HUDEP-2 (cell line): ENCODE results near the gene OSBPL8.
A peak's percentile ranks its signal among the peaks of the same experiment; 100 is the strongest.

Experiments used
- DNase-seq, 76 experiments: peaks; one replicate each; lab custom pipeline; 2025; ENCODE audit not compliant: unreplicated experiment in 76 of 76; lab: John Stamatoyannopoulos, UW

Gene OSBPL8

GRCh38 chr12:76471579-76471978 is 88.0 kb downstream of the OSBPL8 start:
- DNase-seq = no peak

- peak in 12 of 76 experiments; percentile 1 to 40 (median 16) for DNase-seq
Observed at GRCh38 chr12:76470028-76470939, 89.3 kb downstream of the OSBPL8 start.

GRCh38 chr12:76464631-76465166 is 94.9 kb downstream of the OSBPL8 start:
- DNase-seq = no peak

DNA sequence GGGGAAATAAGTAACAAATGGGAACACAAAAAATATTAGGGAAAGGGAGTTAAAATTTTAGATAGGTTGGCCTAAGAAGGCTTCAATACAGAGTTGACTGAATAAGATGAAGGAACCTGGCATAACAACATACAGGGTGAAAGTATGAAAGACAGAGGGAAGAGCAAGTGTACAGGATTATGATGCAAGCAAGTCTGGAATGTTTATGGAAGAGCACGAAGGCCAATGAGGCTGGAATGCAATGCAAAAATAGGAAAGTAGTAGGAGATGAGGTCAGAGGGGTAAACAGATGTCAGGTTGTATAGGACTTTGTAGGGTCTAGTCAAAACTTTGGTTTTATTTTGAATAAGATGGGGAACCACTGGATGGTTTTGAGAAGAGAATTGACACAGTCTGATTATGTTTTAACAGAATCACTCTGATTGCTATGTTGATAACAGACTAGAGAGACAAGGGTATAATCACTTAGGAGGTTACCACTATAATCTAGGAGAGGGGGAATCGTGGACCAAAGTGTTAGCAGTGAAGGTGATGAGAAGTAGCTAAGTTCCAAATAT is 96.8 kb downstream of the OSBPL8 start:
- no peak for DNase-seq

DNA sequence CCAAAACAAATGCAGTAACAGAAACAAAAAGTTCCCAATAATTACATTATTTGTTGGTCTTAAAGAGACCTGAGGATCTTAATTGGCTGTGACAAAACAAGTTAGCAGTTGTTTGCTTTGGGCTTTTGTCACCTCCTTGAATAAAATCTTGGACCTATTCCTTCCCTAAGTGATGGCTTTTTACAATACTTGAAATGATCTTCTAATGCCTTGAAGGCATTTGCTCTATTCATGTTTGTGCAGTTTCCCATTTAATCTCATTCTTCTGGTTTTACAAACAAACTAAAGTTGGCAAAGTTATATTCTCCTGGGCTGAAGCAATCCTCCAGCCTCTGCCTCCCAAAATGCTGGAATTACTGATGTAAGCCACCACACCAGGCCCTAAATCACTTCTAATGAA is 98.8 kb downstream of the OSBPL8 start:
- no peak for DNase-seq

DNA sequence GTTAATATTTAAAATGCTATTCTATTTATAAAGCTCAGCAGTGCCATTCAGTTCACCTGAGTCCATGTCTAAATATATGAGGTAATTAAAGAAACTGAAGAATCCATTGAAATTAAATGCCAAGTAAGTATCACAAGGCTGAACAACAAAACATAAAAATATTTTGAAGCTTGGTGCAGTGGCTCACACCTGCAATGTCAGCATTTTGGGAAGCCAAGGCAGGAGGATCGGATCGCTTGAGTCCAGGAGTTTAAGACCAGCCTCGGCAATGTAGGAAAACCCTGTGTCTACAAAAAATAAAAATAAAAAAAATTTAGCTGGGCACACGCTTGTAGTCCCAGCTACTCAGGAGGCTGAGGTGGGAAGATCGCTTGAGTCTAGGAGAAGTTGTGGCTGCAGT is 101.8 kb downstream of the OSBPL8 start:
- DNase-seq = no peak

- DNase-seq = no peak
Observed at GRCh38 chr12:76457010-76457409, 102.6 kb downstream of the OSBPL8 start.

DNA sequence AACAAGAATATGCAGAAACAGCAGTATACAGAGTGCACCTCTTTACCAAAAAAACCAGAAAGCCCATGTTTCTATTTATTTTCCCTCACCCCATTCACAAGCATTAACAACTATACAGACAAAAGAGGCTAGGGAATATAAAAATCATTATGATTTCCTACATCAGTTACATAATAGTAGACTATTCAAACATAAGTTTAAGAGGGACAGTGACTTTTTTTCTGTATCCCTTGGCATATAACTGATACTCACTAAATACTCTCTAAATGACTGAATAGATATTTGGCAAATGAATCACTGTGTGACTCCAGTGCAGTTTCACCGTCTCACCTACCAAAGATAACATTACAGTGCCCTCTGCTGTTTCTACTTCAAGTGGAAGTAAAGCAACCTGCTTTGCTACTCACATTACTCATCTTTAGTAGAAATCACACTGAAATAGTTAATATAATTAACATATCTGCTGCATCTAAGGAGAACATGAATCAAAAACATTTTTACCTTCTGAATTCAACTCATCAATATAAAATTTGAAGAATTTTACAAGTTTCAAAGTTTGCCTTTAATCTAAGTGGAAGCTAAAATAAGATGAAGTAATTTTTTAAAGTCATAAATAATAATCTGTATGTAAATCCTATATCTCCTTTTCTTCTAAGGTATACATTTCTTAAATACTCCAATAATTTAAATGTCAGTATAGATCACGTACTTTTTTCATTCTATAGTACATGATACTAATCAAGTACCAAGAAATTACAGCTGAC is 103.8 kb downstream of the OSBPL8 start:
- peak in 26 of 76 experiments; percentile 7 to 51 (median 30) for DNase-seq

GRCh38 chr12:76451528-76451927 is 108.0 kb downstream of the OSBPL8 start:
- no peak for DNase-seq

DNA sequence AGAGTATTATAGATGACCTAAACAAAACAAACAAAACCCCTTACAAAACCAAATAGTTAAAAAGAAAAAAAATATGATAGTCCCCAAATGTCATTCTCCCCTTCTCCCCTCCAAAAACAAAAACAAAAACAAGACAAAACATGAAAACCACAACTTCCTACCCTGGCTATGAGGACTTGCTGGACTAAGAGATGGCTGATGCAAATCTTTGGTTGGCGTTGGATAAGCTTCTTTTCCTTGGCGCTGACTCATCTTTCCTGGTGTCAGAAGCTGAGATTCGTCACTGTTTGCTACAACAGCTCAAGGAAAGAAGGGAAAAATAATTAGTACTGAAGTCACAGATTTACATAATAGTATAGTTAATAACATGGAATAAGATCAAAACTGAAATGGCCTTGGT is 108.9 kb downstream of the OSBPL8 start:
- DNase-seq = no peak

GRCh38 chr12:76449993-76450392 is 109.6 kb downstream of the OSBPL8 start:
- DNase-seq = no peak

GRCh38 chr12:76449583-76449982 is 110.0 kb downstream of the OSBPL8 start:
- no peak for DNase-seq

- DNase-seq = no peak
Observed at GRCh38 chr12:76449016-76449415, 110.6 kb downstream of the OSBPL8 start.

- peak in 11 of 76 experiments; percentile 7 to 49 (median 15) for DNase-seq
Observed at GRCh38 chr12:76446090-76446489, 113.5 kb downstream of the OSBPL8 start.

- DNase-seq = no peak
Observed at GRCh38 chr12:76445462-76445861, 114.1 kb downstream of the OSBPL8 start.

- DNase-seq = no peak
Observed at GRCh38 chr12:76444408-76444984, 115.1 kb downstream of the OSBPL8 start.

DNA sequence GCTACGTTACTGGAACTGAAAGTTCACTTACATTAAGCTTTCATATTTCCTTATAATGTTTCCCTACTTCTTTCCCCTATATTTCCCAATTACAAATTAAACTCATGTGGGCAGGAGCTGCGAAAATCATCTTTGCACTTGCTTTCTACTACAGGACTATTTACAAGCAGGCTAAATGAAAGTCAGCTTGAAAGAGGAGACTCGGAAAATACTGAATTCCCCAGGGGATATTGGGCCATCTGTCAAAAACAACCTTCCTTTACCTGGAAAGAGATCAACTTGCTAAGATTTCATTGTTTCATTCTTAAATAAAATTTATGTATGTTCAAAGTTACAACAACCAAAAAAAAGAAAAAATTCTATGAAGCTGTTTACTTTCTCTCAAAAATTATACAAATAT is 118.6 kb downstream of the OSBPL8 start:
- no peak for DNase-seq

DNA sequence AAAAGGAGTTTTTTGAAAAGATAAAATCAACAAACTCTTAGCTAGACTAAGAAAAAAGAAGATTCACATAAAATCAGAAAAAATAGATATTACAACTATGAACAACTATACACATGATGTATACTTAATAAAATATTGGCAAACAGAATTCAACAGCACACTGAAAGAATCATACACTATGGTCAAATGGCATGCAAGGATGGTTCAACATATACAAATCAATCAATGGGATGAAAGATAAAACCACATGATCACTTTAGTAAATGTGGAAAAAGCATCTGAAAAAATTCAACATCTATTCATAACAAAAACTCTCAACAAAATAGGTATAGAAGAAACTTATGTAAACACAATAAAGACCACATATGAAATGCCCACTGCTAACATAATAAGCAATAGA is 126.8 kb downstream of the OSBPL8 start:
- no peak for DNase-seq

- no peak for DNase-seq
Observed at GRCh38 chr12:76428117-76428516, 131.5 kb downstream of the OSBPL8 start.

DNA sequence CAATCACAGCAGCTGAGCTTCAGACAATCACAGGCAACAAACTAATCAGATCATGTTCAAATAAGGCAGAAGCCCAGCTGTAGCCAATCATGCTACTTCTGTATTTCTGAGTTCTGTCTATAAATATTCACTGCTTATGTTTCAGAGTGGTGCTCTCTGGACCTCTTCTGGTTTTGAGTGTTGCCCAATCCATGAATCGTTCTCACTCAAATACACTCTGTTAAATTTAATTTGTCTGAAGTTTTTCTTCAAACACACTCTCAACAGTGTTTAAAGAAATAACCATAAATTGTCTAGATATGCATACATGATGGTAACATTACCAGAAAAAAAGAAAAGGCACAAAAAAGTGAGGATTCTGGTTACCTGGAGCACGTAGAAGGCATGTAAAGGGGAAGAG is 133.4 kb downstream of the OSBPL8 start:
- DNase-seq = no peak

- no peak for DNase-seq
Observed at GRCh38 chr12:76424941-76425340, 134.6 kb downstream of the OSBPL8 start.
